ENCODE data around the gene BET1L.
"Not testable (repeated sequence)": the region's sequence is repeated elsewhere in the genome, so short reads cannot be mapped to it uniquely, and the experiment has no call there.

The BET1L gene

DNA sequence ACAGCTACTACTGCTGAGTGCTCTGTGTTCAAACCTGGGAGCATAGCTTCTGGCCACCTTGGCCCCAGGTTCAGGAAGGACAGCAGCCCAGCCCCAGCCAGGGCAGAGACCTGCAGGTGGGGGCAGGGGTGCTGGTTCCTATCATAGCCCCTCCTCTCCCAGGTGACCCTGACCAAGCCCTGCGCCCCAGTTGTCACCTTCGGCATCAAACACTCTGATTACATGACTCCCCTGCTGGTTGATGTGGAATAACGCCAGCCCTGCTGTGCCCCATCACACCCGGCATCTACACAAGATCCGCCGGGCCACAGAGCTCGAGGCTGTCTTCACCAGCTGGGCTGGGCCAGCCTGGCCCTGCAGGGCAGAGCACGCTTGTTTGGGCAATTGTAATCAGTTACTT, 7.4 kb downstream of the BET1L start:
- peaks cover 5% of the 10 kb centered on the region for H3K36me3 ChIP-seq (ENCODE audit: control insufficient read depth, low read depth, low read length)
- no peaks in the 10 kb centered on the region for H3K4me1 ChIP-seq (ENCODE audit: control insufficient read depth, low read depth, low read length)
- no peaks in the 10 kb centered on the region for H3K27me3 ChIP-seq (ENCODE audit: control insufficient read depth, insufficient read depth, low read length)
- H3K4me3 ChIP-seq (ENCODE audit: low read length): no peak overlapping the region
- no peak overlapping the region for H3K9ac ChIP-seq (ENCODE audit: low read length)
- no peak overlapping the region for H3K27ac ChIP-seq (ENCODE audit: low read length)
- H3K9me3 ChIP-seq (ENCODE audit: control insufficient read depth, low read depth, low read length): no peaks in the 10 kb centered on the region

DNA sequence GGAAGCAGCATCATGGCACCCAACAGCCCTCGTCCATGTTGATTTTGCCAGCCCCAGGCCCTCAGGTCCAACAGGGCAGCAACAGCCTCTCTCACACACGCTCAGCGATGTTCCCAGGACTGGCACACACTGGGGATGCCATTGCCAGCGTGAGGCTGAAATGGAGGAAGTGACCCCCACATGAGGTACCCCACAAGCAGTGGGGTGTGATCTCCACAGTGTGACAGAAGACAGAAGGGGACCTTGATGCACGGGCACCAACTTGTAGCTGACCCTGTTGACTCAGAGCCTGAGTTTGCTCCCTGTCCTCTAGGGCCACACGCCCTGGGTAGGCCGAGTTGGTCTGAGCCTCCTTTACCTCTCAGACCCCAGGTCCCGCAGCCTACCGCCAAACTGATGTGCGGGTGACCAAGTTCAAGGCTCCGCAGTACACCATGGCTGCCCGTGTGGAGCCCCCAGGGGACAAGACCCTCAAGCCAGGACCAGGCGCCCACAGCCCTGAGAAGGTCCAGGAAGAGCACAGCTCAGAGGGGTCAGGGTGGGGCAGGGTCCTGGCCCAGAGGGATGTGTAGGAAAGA, 8.1 kb downstream of the BET1L start:
- H3K9me3 ChIP-seq (ENCODE audit: control insufficient read depth, low read depth, low read length): no peaks in the 10 kb centered on the region
- no peak overlapping the region for H3K27ac ChIP-seq (ENCODE audit: low read length)
- H3K9ac ChIP-seq (ENCODE audit: low read length): no peak overlapping the region
- no peak overlapping the region for H3K4me3 ChIP-seq (ENCODE audit: low read length)
- H3K4me1 ChIP-seq (ENCODE audit: control insufficient read depth, low read depth, low read length): no peaks in the 10 kb centered on the region
- H3K27me3 ChIP-seq (ENCODE audit: control insufficient read depth, insufficient read depth, low read length): no peaks in the 10 kb centered on the region
- no peaks in the 10 kb centered on the region for H3K36me3 ChIP-seq (ENCODE audit: control insufficient read depth, low read depth, low read length)

DNA sequence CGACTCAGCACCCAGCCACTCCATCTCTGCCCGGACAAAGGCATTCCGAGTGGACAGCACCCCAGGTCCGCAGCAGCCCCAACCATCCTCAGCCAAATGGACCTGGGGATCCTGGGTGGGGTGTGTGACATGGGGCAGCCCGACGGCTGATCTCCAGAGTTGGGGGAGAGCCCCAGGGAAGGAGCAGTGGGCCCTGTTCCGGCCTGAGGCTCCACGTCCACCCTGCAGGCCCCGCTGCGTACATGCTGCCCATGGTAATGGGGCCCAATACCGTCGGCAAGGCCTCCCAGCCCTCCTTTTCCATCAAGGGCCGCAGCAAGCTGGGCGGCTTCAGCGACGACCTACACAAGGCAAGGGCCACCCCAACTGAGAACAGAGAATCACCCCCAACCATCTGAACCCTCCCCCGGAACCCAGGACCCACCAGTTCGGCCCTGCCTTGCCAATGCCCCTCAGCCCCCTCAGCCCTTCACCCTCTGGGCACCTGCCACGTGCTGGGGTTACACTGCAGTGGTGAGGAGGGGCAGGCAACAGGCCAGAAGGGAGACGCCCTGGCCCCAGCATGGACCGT, 8.9 kb downstream of the BET1L start:
- H3K27me3 ChIP-seq (ENCODE audit: control insufficient read depth, insufficient read depth, low read length): no peaks in the 10 kb centered on the region
- no peaks in the 10 kb centered on the region for H3K9me3 ChIP-seq (ENCODE audit: control insufficient read depth, low read depth, low read length)
- H3K4me3 ChIP-seq (ENCODE audit: low read length): no peak overlapping the region

DNA sequence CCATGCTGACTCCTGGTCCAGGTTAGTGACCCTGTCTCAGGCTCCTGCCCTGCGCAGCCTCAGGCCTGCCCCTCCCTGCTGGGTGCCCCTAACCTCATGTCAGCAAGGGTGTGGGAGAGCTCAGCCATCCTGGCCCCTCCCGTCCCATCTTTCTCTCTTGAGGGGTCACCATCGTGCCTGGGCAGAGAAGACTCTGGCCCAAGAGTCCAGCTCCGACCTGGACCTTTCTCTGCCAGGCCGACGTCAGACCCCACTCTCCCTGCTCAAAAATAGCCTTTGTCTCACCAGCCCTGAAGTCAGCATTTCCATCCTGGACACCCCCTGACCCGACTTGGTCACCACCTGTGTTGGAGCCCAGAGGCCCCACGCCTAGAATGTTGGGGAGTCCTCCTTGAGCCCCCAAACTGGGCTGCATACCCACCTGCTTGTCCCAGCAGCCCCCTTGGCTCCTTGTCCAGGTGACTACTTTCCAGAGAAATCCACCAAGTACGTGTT, 9.4 kb downstream of the BET1L start:
- Histone ChIP-seq H3K9ac (ENCODE audit: low read length) (no peak overlapping the region), H3K36me3 (ENCODE audit: control insufficient read depth, low read depth, low read length) (no peaks in the 10 kb centered on the region), H3K9me3 (ENCODE audit: control insufficient read depth, low read depth, low read length) (no peaks in the 10 kb centered on the region), H3K4me3 (ENCODE audit: low read length) (no peak overlapping the region), H3K27ac (ENCODE audit: low read length) (no peak overlapping the region), H3K27me3 (ENCODE audit: control insufficient read depth, insufficient read depth, low read length) (no peaks in the 10 kb centered on the region), H3K4me1 (ENCODE audit: control insufficient read depth, low read depth, low read length) (no peaks in the 10 kb centered on the region)

More for the DNA sequence above, 8.9 kb downstream of the BET1L start:
- H3K9ac ChIP-seq (ENCODE audit: low read length): no peak overlapping the region
- H3K36me3 ChIP-seq (ENCODE audit: control insufficient read depth, low read depth, low read length): no peaks in the 10 kb centered on the region
- no peaks in the 10 kb centered on the region for H3K4me1 ChIP-seq (ENCODE audit: control insufficient read depth, low read depth, low read length)
- H3K27ac ChIP-seq (ENCODE audit: low read length): no peak overlapping the region

DNA sequence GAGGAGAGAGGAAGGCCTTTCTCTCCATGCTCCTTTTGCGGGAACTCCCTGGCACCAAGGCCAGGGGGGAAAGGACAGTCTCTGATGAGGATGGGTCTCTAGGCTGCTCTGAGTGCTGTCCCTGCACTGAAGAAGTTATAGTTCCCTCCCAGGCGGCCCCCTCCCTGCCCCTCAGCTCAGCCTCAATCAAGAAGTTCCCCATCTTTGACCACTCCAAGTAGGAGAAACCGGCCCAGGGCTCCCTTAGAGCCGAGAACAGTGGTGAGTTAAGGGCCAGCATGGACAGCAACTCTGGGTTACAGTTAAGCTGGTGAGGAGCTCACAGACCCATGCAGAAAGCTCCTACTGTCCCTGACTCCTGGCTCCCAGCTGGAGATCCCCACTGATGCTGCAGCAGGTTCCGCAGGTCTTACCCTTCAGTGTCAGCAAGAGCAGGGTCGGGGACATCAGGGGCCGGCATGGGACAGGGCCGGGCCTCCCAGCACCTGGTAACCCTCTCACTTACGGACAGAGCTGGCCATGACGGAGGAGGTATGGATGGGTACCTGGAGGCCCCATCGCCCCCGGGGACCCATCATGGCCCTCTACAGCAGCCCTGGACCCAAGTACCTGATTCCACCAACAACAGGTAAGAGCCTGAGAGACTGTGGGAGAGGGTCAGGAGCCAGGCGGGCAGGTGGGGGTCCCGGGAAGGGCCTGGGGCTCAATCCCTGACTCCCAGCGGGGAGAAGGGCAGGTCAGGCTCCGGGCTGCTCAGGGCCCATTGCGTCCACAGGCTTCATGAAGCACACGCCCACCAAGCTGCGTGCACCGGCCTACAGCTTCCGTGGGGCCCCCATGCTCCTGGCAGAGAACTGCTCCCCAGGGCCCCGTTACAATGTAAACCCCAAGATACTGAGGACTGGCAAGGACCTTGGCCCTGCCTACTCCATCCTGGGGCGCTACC, 10.1 kb downstream of the BET1L start:
- H3K9me3 ChIP-seq (ENCODE audit: control insufficient read depth, low read depth, low read length): no peaks in the 10 kb centered on the region
- no peaks in the 10 kb centered on the region for H3K4me1 ChIP-seq (ENCODE audit: control insufficient read depth, low read depth, low read length)
- no peak overlapping the region for H3K27ac ChIP-seq (ENCODE audit: low read length)
- no peak overlapping the region for H3K9ac ChIP-seq (ENCODE audit: low read length)
- no peaks in the 10 kb centered on the region for H3K27me3 ChIP-seq (ENCODE audit: control insufficient read depth, insufficient read depth, low read length)
- no peaks in the 10 kb centered on the region for H3K36me3 ChIP-seq (ENCODE audit: control insufficient read depth, low read depth, low read length)
- no peak overlapping the region for H3K4me3 ChIP-seq (ENCODE audit: low read length)

DNA sequence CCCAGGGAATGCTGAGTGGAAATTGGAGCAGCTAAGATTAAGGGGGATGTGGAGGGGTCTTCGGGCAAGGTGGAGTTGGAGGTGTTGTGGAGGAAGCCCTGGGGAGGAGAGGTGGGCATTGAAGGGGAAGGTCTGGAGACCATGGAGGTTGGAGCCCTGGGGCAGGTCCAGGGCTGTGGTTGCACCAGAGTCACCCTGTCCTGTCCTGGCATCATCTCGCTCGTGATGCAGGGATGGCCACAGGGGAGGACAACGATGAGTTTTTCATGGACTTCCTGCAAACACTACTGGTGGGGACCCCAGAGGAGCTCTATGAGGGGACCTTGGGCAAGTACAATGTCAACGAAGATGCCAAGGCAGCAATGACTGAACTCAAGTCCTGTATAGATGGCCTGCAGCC, 13.7 kb downstream of the BET1L start:
- not testable (repeated sequence) for H3K36me3 ChIP-seq (ENCODE audit: control insufficient read depth, low read depth, low read length); H3K27ac ChIP-seq (ENCODE audit: low read length); H3K4me3 ChIP-seq (ENCODE audit: low read length); H3K9me3 ChIP-seq (ENCODE audit: control insufficient read depth, low read depth, low read length); H3K9ac ChIP-seq (ENCODE audit: low read length); H3K4me1 ChIP-seq (ENCODE audit: control insufficient read depth, low read depth, low read length); H3K27me3 ChIP-seq (ENCODE audit: control insufficient read depth, insufficient read depth, low read length)

DNA sequence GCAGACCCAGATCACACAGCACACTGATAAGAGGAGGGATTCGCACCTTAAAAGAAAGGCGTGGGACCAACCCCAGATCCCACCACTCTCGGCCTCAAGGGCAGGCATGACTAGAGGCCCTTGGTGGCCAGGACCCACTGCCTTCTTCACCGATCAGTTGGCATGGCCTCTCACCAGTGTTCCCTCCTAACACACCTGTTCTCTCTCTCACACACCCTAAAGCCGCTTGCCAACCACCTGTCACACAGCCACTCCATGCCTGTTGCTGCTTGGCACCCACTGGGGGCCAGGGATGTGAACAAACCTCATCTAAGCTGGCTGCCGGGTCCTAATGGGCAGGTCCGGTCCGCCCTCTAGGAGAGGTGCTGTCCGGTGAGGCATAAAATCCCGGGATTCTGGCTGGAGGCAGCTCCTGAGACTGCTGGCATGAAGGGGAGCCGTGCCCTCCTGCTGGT, 14.5 kb downstream of the BET1L start, which contains the start of gene SCGB1C1:
TSS of gene SCGB1C1 (plus strand) at position 405 of the 455 bp plus-strand sequence. CDS start at position 427, 22 bp downstream.
- H3K27me3 ChIP-seq (ENCODE audit: control insufficient read depth, insufficient read depth, low read length); H3K9ac ChIP-seq (ENCODE audit: low read length); H3K4me1 ChIP-seq (ENCODE audit: control insufficient read depth, low read depth, low read length); H3K27ac ChIP-seq (ENCODE audit: low read length); H3K9me3 ChIP-seq (ENCODE audit: control insufficient read depth, low read depth, low read length); H3K4me3 ChIP-seq (ENCODE audit: low read length); H3K36me3 ChIP-seq (ENCODE audit: control insufficient read depth, low read depth, low read length): not testable (repeated sequence)

DNA sequence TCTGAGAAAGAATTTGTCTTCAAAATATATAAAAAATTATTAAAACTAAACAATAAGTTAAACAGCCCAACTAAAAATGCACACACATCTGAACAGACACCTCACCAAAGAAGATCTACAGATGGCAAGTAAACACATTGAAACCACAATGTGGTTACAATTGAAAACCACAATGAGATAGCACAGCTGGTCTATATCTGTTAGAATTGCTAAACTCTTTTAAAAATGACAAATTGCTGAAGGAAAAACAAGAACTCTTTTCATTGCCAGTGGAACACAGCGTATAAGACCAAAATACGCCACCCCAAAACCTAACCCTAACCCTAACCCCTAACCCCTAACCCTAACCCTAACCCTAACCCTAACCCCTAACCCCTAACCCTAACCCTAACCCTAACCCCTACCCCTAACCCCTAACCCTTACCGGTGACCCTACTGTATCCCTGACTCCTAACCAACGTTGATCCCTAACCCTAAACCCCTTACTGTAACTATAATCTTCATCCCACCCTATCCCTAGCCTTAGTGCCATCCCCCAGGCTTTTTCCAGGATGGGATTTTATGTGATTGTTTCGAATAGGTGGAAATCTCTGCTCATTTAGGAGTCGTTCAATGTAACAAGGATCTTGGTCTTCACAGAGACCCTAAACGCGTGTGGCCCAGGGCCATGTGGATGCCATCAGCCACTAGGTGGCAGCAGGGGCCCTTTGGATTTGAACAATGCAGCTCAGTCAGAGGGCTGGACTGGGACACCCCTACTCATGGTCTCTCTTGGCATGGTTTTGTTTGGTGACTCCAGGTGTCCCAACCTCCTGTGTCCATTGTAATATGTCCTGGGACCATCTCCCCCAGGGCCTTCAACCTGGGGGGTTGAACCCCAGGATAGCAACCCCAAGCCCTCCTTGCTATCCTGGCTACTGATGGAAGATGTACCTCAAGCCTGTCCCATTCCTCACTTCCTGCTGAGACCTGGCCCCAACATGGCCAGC, 15.4 kb downstream of the BET1L start:
- not testable (repeated sequence) for H3K27me3 ChIP-seq (ENCODE audit: control insufficient read depth, insufficient read depth, low read length); H3K9ac ChIP-seq (ENCODE audit: low read length); H3K4me1 ChIP-seq (ENCODE audit: control insufficient read depth, low read depth, low read length); H3K4me3 ChIP-seq (ENCODE audit: low read length); H3K27ac ChIP-seq (ENCODE audit: low read length); H3K9me3 ChIP-seq (ENCODE audit: control insufficient read depth, low read depth, low read length); H3K36me3 ChIP-seq (ENCODE audit: control insufficient read depth, low read depth, low read length)

DNA sequence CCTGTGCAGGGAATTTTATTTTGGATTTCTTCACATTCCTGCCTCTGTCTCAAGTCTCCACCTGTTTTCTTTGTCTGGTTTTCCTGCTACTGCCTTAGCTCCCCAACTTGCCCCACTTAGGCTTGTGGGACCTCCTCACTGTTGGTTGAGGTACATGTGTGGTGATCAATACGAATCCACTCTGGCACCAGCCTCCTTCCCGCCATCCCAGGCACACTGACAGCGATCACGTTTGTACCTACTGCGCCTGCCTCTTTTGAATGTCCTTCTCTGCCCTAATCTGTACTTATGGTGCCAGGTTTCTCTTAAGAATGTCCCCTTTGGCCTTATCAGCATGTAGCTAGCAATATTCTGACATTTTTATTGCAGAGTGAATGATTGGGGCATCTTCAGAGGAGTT, 16.7 kb downstream of the BET1L start:
- H3K4me3 ChIP-seq (ENCODE audit: low read length): not testable (repeated sequence)

DNA sequence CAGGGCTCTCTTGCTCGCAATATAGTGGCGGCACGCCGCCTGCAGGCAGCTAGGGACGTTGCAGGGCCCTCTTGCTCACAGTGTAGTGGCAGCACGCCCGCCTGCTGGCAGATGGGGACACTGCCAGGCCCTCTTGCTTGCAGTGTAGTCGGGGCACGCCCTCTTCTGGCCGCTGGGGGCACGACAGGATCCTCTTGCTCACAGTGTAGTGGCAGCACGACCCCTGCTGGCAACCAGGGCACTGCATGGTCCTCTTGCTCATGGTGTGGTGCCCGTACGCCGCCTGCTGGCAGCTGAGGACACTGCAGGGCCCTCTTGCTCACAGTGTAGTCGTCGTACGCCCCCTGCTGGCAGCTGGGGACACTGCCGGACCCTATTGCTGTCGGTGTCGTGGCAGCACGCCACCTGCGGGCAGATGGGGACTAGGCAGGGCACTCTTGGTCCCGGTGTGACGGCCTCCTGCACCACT, 17.3 kb downstream of the BET1L start:
- H3K9ac ChIP-seq (ENCODE audit: low read length); H3K36me3 ChIP-seq (ENCODE audit: control insufficient read depth, low read depth, low read length); H3K4me3 ChIP-seq (ENCODE audit: low read length); H3K27me3 ChIP-seq (ENCODE audit: control insufficient read depth, insufficient read depth, low read length); H3K4me1 ChIP-seq (ENCODE audit: control insufficient read depth, low read depth, low read length); H3K9me3 ChIP-seq (ENCODE audit: control insufficient read depth, low read depth, low read length); H3K27ac ChIP-seq (ENCODE audit: low read length): not testable (repeated sequence)

More for the DNA sequence above, 16.7 kb downstream of the BET1L start:
- H3K27me3 ChIP-seq (ENCODE audit: control insufficient read depth, insufficient read depth, low read length); H3K27ac ChIP-seq (ENCODE audit: low read length); H3K36me3 ChIP-seq (ENCODE audit: control insufficient read depth, low read depth, low read length); H3K9me3 ChIP-seq (ENCODE audit: control insufficient read depth, low read depth, low read length); H3K9ac ChIP-seq (ENCODE audit: low read length); H3K4me1 ChIP-seq (ENCODE audit: control insufficient read depth, low read depth, low read length): not testable (repeated sequence)
